Left ventricle myocardium inferior (tissue), 1 donor: ENCODE results near the gene DST. TPM values are rescaled to one million over a fixed set of nuclear protein-coding genes. Genes with fewer than 3 reads are reported as not detected.

Experiments
- DNase-seq: peaks from one replicate; pipeline ENCODE4 v3.0.0-alpha.2; 2020
- H3K27ac ChIP-seq: fragments of 200-600 bp; replicated peaks from 2 replicates; pipeline ENCODE4 v1.8.0; 2021
- H3K27me3 ChIP-seq: fragments of 200-600 bp; 2 replicates; pipeline ENCODE4 v1.8.0; 2021; ENCODE audit warnings: low read depth
- H3K36me3 ChIP-seq: fragments of 200-600 bp; 2 replicates; pipeline ENCODE4 v1.8.0; 2021
- H3K4me1 ChIP-seq: fragments of 200-600 bp; 2 replicates; pipeline ENCODE4 v1.8.0; 2021
- H3K4me3 ChIP-seq: fragments of 200-600 bp; 2 replicates; pipeline ENCODE4 v1.8.0; 2021; ENCODE audit warnings: mild to moderate bottlenecking, moderate library complexity
- H3K9me3 ChIP-seq: fragments of 200-600 bp; replicated peaks from 2 replicates; pipeline ENCODE4 v1.8.0; 2021
- intact Hi-C: fragments of 100-400 bp; cut with micrococcal nuclease; formaldehyde crosslinking; loops from one replicate; pipeline ENCODE4 v1.11.0; 2022
- total RNA-seq: library from RNA; stranded (reverse); fragmentation: NEBNext Ultra II Directional; extraction: Animal tissue kit (Norgen Biotek cat#: 25700); gene quantifications from one replicate; pipeline ENCODE4 v1.2.1, GENCODE V29; 2021
- TF ChIP-seq, protein P1 (sequence below): fragments of 200-600 bp; IDR thresholded peaks from 2 replicates; pipeline ENCODE4 v1.8.0; 2021; ENCODE audit warnings: antibody characterized with exemption, mild to moderate bottlenecking, borderline replicate concordance
- donor health status: DM: no; HTN: yes; CAD: no; lungs with severe emphysema.

The DST gene
- total RNA-seq, 1 donor from 2014 or later: 331 TPM

DNA sequence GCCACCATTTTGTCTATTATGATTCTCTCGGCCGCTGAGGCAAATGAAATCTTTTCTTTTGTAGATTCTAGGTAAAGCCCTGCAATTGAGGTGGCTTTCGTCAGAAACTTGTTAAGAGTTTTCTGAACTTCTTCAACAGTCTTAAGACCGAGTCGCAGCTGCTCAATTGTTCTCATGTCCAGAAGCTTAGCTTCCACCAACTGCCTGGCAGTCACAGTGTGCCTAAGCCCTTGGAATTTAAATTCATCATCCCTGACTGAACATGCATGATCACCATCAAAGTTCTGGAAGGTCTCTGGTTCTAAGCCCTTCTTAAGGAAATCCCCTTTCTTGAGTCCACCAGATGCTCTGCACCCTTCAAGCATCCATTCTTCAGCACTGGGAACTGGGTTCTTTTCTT lies 25.7 kb downstream of the DST start:
- no peak for DNase-seq
- H3K27ac ChIP-seq: no peak overlapping the region
- no peak overlapping the region for H3K4me3 ChIP-seq
- H3K4me1 ChIP-seq: peaks cover 16% of the 10 kb centered on the region
- intact Hi-C loops: no loop called here
- TF ChIP-seq, protein P1, sequence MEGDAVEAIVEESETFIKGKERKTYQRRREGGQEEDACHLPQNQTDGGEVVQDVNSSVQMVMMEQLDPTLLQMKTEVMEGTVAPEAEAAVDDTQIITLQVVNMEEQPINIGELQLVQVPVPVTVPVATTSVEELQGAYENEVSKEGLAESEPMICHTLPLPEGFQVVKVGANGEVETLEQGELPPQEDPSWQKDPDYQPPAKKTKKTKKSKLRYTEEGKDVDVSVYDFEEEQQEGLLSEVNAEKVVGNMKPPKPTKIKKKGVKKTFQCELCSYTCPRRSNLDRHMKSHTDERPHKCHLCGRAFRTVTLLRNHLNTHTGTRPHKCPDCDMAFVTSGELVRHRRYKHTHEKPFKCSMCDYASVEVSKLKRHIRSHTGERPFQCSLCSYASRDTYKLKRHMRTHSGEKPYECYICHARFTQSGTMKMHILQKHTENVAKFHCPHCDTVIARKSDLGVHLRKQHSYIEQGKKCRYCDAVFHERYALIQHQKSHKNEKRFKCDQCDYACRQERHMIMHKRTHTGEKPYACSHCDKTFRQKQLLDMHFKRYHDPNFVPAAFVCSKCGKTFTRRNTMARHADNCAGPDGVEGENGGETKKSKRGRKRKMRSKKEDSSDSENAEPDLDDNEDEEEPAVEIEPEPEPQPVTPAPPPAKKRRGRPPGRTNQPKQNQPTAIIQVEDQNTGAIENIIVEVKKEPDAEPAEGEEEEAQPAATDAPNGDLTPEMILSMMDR: no peak
- H3K27me3 ChIP-seq: no peaks in the 10 kb centered on the region
- no peaks in the 10 kb centered on the region for H3K9me3 ChIP-seq
- H3K36me3 ChIP-seq: peaks cover 69% of the 10 kb centered on the region

DNA sequence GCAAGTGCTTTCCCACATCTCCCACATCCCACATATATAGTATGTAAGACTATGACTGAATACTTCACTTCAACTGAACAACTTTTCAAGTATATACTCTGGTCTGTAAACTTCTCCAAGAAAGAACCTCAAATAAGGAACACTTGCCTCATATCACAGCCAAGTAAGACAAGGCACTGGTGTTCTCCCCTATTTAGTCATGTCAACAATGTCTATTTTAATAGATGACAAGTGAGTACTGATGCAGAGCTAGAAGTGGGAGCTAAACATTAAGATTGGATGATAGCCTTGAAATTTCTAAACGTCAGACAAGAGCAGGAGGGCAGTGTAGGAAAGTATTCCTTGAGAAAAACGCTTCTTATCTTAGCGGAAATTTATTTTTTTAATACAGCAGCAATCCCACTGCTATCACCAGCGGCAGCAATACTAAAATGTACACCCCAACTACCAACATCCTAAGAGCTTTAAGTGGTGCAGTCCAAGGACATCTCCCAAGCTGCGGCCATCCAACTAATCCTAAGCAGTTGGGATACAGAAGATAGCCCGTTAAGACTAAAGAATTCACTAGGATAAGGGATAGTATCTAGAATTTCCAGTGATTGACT lies 29.3 kb downstream of the DST start:
- TF ChIP-seq, protein P1: no peak
- intact Hi-C loops: no loop called here
- no peak for DNase-seq
- no peaks in the 10 kb centered on the region for H3K27me3 ChIP-seq
- no peak overlapping the region for H3K27ac ChIP-seq
- H3K36me3 ChIP-seq: peaks cover 70% of the 10 kb centered on the region
- H3K9me3 ChIP-seq: no peaks in the 10 kb centered on the region
- no peak overlapping the region for H3K4me3 ChIP-seq
- peaks cover 5% of the 10 kb centered on the region for H3K4me1 ChIP-seq

DNA sequence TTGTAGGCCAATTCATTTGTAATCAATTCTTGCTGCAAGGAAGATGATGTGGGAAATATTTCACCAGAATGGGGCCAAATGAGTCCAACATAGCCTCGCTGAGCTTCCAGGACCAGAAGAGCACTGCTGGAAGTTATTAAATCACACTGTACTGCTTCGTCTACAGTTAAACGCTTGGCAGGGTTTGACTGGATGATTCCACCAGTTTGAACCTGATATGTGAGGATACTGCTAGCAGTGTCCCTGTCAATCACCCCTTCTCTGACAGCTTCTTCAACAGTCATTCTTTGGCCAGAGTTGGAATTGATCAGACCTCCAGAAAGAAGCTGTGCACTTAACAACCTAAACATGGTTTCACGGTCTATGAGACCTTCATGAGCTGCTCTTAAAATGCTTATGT lies 34.4 kb downstream of the DST start:
- no peak for DNase-seq
- no peaks in the 10 kb centered on the region for H3K9me3 ChIP-seq
- no peaks in the 10 kb centered on the region for H3K27me3 ChIP-seq
- no peak overlapping the region for H3K4me3 ChIP-seq
- intact Hi-C loops: no loop called here
- H3K36me3 ChIP-seq: peaks cover 49% of the 10 kb centered on the region
- TF ChIP-seq, protein P1: no peak
- peaks cover 2% of the 10 kb centered on the region for H3K4me1 ChIP-seq
- no peak overlapping the region for H3K27ac ChIP-seq

DNA sequence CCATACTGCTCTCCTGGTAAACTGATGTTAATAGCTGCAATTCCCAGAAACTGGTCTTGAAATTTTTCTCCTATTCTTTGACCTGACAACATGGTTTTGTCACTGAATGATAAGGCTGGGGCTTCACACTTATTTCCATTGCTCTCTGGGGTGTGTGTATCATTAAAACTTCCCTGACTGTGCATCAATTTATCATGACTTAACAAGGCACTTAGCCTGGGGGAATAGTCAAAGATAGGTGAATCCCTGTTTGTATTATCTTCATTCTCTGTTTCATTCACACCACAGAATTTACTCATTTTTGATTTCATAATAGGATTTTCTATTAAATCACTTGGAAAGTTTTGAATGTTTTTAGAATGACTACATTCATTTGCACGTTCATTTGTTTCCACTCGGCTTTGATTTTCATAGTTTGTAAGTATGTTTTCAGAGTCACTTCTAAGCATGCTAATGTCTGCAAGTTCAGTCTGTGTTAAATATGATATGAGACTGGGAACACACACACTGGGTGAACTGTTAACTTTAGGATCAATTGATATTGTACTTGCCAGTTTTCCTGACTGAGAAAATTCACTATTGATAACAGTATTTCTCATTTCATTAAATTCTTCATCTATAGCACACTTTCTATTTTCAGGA lies 35.5 kb downstream of the DST start:
- Histone ChIP-seq H3K36me3 (peaks cover 60% of the 10 kb centered on the region), H3K27me3 (no peaks in the 10 kb centered on the region), H3K4me3 (no peak overlapping the region), H3K9me3 (no peaks in the 10 kb centered on the region), H3K4me1 (no peaks in the 10 kb centered on the region), H3K27ac (no peak overlapping the region)
- intact Hi-C loops: no loop called here
- TF ChIP-seq, protein P1: no peak
- DNase-seq: no peak

DNA sequence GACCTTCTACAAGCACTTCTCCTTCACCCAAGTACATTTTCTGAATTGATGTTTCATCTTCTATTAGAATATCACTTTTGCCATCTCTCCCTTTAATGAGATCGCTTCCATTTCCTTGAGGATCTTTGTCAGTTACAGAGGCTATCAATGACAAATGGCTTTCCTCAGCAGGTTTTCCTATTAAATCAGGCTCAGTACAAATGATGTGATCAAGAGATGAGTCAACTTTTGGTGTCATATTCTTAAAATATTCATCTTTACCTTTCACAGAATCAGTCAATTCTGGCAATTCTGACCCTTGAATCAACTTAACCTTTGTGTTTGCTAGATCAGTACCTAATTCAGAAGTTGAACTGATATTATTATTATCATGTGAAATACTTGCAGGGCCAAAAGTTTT lies 37.3 kb downstream of the DST start:
- Histone ChIP-seq H3K27me3 (no peaks in the 10 kb centered on the region), H3K36me3 (peaks cover 70% of the 10 kb centered on the region), H3K4me1 (no peaks in the 10 kb centered on the region), H3K4me3 (no peak overlapping the region), H3K9me3 (no peaks in the 10 kb centered on the region), H3K27ac (no peak overlapping the region)
- TF ChIP-seq, protein P1: no peak
- no peak for DNase-seq
- intact Hi-C loops: no loop called here
